ENCODE measurements around the gene DDO.

Gene DDO

GRCh38 chr6:110342759-110343158 lies 72.6 kb downstream of the DDO start:
- DNase-seq (ENCODE audit: low read depth in 2 of 2), result no peak

All from fibroblast of skin of left biceps (primary cell).